GM20000 (cell line): Measurements from ENCODE around the gene JAM3.

Source experiments
- DNase-seq: peaks from one replicate; pipeline ENCODE4 v3.0.0; 2012; ENCODE audit warnings: low spot score
- CTCF ChIP-seq: IDR thresholded peaks from 2 replicates; pipeline ENCODE4 v1.5.1; 2012; ENCODE audit warnings: mild to moderate bottlenecking, control low read depth; ENCODE audit errors: extremely low read depth, missing control alignments

The JAM3 gene

GRCh38 chr11:134158023-134158422, 89.2 kb downstream of the JAM3 start:
- no peak for DNase-seq
- no peak for TF ChIP-seq CTCF

DNA sequence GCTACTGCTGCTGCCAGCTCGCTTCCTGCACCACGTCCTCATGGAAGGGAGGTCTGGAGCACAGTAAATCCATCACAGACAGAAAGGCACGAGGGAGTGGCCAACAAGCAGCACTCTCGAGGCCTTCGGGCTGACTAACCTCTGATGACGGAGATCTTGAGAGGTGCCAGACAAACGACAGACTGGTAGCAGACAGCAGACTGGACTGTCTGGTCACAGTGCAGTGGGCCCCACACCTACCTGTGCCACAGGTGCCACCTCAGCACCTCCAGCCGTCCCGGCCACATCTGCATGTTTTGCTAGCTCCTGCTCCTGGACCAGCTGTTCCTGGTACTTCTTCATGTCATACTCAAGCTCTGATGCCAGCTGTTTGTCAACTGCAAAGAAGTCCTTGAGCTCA, 90.8 kb downstream of the JAM3 start:
- TF ChIP-seq CTCF: no peak
- no peak for DNase-seq

- DNase-seq: no peak
- TF ChIP-seq CTCF: no peak
Measured at GRCh38 chr11:134164490-134165370, 95.9 kb downstream of the JAM3 start.

DNA sequence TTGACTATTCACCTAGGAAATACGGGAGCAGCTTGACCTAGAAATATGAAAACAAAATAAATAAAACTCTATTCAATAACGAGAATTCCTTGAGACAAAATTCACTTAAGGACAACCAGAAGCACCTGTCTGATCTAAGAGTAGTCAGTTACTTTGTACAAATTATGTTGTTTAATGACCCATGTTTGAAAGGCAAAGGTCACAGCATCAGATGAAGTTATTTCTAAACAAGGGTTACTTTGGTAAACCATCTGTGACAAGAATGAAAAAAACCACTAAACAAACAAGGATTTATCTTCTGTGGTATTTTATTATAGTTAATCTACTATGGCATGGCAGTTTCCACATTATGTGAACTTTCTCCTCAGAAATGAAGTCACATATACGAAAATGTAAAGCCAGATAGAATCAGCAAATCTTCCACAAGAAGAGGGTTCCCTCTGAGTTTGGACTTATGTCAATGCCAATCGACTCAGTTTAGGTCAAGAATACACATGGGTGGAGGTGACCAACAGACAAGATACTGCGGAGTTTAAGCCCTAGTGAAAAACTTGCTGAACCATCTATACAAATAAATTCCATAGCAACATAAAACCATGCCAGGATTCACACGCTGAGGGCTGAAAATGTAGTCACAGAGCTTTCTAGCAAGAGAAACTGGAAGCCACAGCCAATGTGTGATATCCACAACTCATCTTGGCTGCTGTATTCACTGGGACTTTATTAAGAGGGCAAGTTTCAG, 101.5 kb downstream of the JAM3 start:
- no peak for TF ChIP-seq CTCF
- no peak for DNase-seq

GRCh38 chr11:134170919-134171281, 102.0 kb downstream of the JAM3 start:
- no peak for TF ChIP-seq CTCF
- no peak for DNase-seq

DNA sequence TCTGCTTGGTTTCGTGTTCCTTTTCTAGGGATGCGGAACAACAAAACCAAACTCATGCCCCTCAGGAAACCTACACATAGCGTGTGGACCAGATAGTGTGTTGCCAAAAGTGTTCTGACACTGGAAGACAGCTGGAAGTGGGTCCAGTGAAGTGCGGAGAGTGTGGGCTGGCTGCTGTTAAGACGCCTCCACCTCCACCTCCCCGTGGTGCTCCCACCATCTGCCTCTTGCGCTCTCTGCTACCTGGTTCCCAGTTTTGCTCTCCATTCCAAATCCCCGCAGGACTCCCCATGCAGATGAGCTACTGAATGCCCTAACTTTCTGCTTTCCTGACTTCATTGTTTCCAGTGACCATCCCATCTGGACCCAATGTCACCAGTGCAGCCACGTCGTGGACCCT, 103.1 kb downstream of the JAM3 start:
- no peak for TF ChIP-seq CTCF
- no peak for DNase-seq

DNA sequence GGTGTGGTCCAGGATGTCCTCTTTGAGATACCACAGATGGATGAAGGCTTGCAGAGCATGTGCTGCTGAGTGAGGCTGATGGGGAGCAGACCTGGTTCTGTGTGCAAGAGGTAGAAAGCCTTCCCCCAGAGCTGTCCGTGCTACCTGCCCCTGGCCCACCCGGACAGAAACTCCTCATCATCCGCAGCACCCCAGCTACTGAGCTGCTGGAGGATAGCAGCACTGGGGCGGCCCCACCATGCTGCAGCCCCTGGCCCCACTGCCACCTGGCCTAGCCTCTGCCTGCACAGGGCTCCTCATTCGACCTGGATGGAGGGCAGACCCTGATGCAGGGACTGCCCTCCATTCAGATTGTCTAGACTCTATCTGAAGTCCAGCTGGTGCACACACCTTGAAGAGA, 104.4 kb downstream of the JAM3 start:
- TF ChIP-seq CTCF: no peak
- no peak for DNase-seq
